GM23338 (cell line): Measurements from ENCODE around the gene TIGD7.

ENCODE experiments used
- EZH2 ChIP-seq: fragments of 200-600 bp; sonication (generic); IDR thresholded peaks from one replicate; pipeline ENCODE4 v1.8.0; 2017; ENCODE audit warnings: antibody characterized with exemption, mild to moderate bottlenecking, low read depth; ENCODE audit not compliant: unreplicated experiment
- EZH2phosphoT487 ChIP-seq: fragments of 200-600 bp; sonication (generic); IDR thresholded peaks from one replicate; pipeline ENCODE4 v1.8.1; 2018; ENCODE audit warnings: antibody characterized with exemption; ENCODE audit not compliant: unreplicated experiment
- JUNB ChIP-seq: IDR thresholded peaks from one replicate; pipeline ENCODE4 v1.6.1; 2016; ENCODE audit warnings: antibody characterized with exemption; ENCODE audit not compliant: unreplicated experiment
- POLR2AphosphoS5 ChIP-seq: IDR thresholded peaks from 2 replicates; pipeline ENCODE4 v1.6.1; 2016; ENCODE audit warnings: antibody characterized with exemption, low read depth
- TF ChIP-seq, protein P1 (sequence below), 2 experiments: fragments of 200-600 bp in 1 of 2; sonication (generic) in 1 of 2; conservative IDR thresholded peaks; 2 replicates each; pipeline versions ENCODE4 v1.5.1 to v1.6.1; 2016 to 2017; ENCODE audit warnings: antibody characterized with exemption in 2 of 2, low read depth in 2 of 2, mild to moderate bottlenecking in 2 of 2, moderate library complexity in 1 of 2
- TF ChIP-seq, protein P2 (sequence below): IDR thresholded peaks from one replicate; pipeline ENCODE4 v1.6.1; 2018; ENCODE audit warnings: antibody characterized with exemption; ENCODE audit not compliant: unreplicated experiment
- TF ChIP-seq, protein P3 (sequence below): IDR thresholded peaks from 2 replicates; pipeline ENCODE4 v1.6.1; 2016; ENCODE audit warnings: antibody characterized with exemption

GRCh38 chr16:3282730-3283542, 22.3 kb downstream of the TIGD7 start, which contains the start of gene ZNF263:
- TF ChIP-seq, protein P1, sequence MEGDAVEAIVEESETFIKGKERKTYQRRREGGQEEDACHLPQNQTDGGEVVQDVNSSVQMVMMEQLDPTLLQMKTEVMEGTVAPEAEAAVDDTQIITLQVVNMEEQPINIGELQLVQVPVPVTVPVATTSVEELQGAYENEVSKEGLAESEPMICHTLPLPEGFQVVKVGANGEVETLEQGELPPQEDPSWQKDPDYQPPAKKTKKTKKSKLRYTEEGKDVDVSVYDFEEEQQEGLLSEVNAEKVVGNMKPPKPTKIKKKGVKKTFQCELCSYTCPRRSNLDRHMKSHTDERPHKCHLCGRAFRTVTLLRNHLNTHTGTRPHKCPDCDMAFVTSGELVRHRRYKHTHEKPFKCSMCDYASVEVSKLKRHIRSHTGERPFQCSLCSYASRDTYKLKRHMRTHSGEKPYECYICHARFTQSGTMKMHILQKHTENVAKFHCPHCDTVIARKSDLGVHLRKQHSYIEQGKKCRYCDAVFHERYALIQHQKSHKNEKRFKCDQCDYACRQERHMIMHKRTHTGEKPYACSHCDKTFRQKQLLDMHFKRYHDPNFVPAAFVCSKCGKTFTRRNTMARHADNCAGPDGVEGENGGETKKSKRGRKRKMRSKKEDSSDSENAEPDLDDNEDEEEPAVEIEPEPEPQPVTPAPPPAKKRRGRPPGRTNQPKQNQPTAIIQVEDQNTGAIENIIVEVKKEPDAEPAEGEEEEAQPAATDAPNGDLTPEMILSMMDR (conservative IDR thresholded peaks at IDR 0.05; ENCODE audit: low read depth in 2 of 2), result no peak
- peak; percentile 69 for TF ChIP-seq POLR2AphosphoS5
- no peak for TF ChIP-seq EZH2phosphoT487
- TF ChIP-seq JUNB, result no peak
- TF ChIP-seq, protein P2, sequence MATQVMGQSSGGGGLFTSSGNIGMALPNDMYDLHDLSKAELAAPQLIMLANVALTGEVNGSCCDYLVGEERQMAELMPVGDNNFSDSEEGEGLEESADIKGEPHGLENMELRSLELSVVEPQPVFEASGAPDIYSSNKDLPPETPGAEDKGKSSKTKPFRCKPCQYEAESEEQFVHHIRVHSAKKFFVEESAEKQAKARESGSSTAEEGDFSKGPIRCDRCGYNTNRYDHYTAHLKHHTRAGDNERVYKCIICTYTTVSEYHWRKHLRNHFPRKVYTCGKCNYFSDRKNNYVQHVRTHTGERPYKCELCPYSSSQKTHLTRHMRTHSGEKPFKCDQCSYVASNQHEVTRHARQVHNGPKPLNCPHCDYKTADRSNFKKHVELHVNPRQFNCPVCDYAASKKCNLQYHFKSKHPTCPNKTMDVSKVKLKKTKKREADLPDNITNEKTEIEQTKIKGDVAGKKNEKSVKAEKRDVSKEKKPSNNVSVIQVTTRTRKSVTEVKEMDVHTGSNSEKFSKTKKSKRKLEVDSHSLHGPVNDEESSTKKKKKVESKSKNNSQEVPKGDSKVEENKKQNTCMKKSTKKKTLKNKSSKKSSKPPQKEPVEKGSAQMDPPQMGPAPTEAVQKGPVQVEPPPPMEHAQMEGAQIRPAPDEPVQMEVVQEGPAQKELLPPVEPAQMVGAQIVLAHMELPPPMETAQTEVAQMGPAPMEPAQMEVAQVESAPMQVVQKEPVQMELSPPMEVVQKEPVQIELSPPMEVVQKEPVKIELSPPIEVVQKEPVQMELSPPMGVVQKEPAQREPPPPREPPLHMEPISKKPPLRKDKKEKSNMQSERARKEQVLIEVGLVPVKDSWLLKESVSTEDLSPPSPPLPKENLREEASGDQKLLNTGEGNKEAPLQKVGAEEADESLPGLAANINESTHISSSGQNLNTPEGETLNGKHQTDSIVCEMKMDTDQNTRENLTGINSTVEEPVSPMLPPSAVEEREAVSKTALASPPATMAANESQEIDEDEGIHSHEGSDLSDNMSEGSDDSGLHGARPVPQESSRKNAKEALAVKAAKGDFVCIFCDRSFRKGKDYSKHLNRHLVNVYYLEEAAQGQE, result no peak
- TF ChIP-seq, protein P3, sequence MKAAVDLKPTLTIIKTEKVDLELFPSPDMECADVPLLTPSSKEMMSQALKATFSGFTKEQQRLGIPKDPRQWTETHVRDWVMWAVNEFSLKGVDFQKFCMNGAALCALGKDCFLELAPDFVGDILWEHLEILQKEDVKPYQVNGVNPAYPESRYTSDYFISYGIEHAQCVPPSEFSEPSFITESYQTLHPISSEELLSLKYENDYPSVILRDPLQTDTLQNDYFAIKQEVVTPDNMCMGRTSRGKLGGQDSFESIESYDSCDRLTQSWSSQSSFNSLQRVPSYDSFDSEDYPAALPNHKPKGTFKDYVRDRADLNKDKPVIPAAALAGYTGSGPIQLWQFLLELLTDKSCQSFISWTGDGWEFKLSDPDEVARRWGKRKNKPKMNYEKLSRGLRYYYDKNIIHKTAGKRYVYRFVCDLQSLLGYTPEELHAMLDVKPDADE, result peak; percentile 83
- TF ChIP-seq EZH2, result no peak
